Measurements from ENCODE around the gene CRIM1.

Gene CRIM1

GRCh38 chr2:36586672-36587071 lies 231.1 kb downstream of the CRIM1 start:
- TF ChIP-seq CTCF (IDR thresholded peaks at IDR 0.05; ENCODE audit: unreplicated experiment in 3 of 3): no peak

GRCh38 chr2:36587101-36587500 lies 231.5 kb downstream of the CRIM1 start:
- peaks cover 23% of the 10 kb centered on the region for H3K4me1 Mint-ChIP-seq
- H3K27ac Mint-ChIP-seq: no peak overlapping the region
- no peaks in the 10 kb centered on the region for H3K9me3 Mint-ChIP-seq
- H3K27me3 Mint-ChIP-seq (ENCODE audit: low read depth): no peaks in the 10 kb centered on the region
- peaks cover 58% of the 10 kb centered on the region for H3K36me3 Mint-ChIP-seq (ENCODE audit: low read depth)
- TF ChIP-seq CTCF (IDR thresholded peaks at IDR 0.05; ENCODE audit: unreplicated experiment in 3 of 3): no peak
- H3K4me3 Mint-ChIP-seq: no peak overlapping the region

More at GRCh38 chr2:36586672-36587071, 231.1 kb downstream of the CRIM1 start:
- Mint-ChIP-seq H3K4me3 (no peak overlapping the region), H3K9me3 (no peaks in the 10 kb centered on the region), H3K4me1 (peaks cover 23% of the 10 kb centered on the region), H3K27ac (no peak overlapping the region), H3K27me3 (ENCODE audit: low read depth) (no peaks in the 10 kb centered on the region), H3K36me3 (ENCODE audit: low read depth) (peaks cover 62% of the 10 kb centered on the region)

GRCh38 chr2:36587556-36587955 lies 232.0 kb downstream of the CRIM1 start:
- H3K27me3 Mint-ChIP-seq (ENCODE audit: low read depth): no peaks in the 10 kb centered on the region
- no peak overlapping the region for H3K4me3 Mint-ChIP-seq
- H3K4me1 Mint-ChIP-seq: peaks cover 20% of the 10 kb centered on the region
- no peak for TF ChIP-seq CTCF (IDR thresholded peaks at IDR 0.05; ENCODE audit: unreplicated experiment in 3 of 3)
- H3K36me3 Mint-ChIP-seq (ENCODE audit: low read depth): peaks cover 54% of the 10 kb centered on the region
- no peak overlapping the region for H3K27ac Mint-ChIP-seq
- H3K9me3 Mint-ChIP-seq: no peaks in the 10 kb centered on the region

GRCh38 chr2:36589230-36589630 lies 233.7 kb downstream of the CRIM1 start:
- no peak for TF ChIP-seq CTCF (IDR thresholded peaks at IDR 0.05; ENCODE audit: unreplicated experiment in 3 of 3)
- Mint-ChIP-seq H3K27me3 (ENCODE audit: low read depth) (no peaks in the 10 kb centered on the region), H3K36me3 (ENCODE audit: low read depth) (peaks cover 45% of the 10 kb centered on the region), H3K4me3 (no peak overlapping the region), H3K9me3 (no peaks in the 10 kb centered on the region), H3K27ac (peak overlapping the region in 2 of 3 experiments; percentile 15 to 20), H3K4me1 (peaks cover 16% of the 10 kb centered on the region)

- Mint-ChIP-seq H3K27ac (no peak overlapping the region), H3K4me1 (peaks cover 31% of the 10 kb centered on the region), H3K9me3 (no peaks in the 10 kb centered on the region), H3K27me3 (ENCODE audit: low read depth) (no peaks in the 10 kb centered on the region), H3K4me3 (peak overlapping the region in 2 of 3 experiments; percentile 12 to 76), H3K36me3 (ENCODE audit: low read depth) (peaks cover 41% of the 10 kb centered on the region)
- no peak for TF ChIP-seq CTCF (IDR thresholded peaks at IDR 0.05; ENCODE audit: unreplicated experiment in 3 of 3)
Measured at GRCh38 chr2:36594849-36595248, 239.3 kb downstream of the CRIM1 start.

GRCh38 chr2:36596397-36596796 lies 240.8 kb downstream of the CRIM1 start:
- no peak for TF ChIP-seq CTCF (IDR thresholded peaks at IDR 0.05; ENCODE audit: unreplicated experiment in 3 of 3)
- Mint-ChIP-seq H3K36me3 (ENCODE audit: low read depth) (peaks cover 38% of the 10 kb centered on the region), H3K9me3 (no peaks in the 10 kb centered on the region), H3K27ac (no peak overlapping the region), H3K4me3 (peak overlapping the region; percentile 92 to 96 (median 93)), H3K4me1 (peaks cover 28% of the 10 kb centered on the region), H3K27me3 (ENCODE audit: low read depth) (no peaks in the 10 kb centered on the region)

Data from nephron (organoid).